Measurements from ENCODE around the gene RFX8. TPM values are rescaled to one million over a fixed set of nuclear protein-coding genes. Genes with fewer than 3 reads are reported as not detected.

RFX8 gene
- total and polyA plus RNA-seq, 10 of the 15 experiments (the other 5 are each of a cell fraction or from before 2014, with no cell fraction given), result 0.19 TPM; not detected in 9

DNA sequence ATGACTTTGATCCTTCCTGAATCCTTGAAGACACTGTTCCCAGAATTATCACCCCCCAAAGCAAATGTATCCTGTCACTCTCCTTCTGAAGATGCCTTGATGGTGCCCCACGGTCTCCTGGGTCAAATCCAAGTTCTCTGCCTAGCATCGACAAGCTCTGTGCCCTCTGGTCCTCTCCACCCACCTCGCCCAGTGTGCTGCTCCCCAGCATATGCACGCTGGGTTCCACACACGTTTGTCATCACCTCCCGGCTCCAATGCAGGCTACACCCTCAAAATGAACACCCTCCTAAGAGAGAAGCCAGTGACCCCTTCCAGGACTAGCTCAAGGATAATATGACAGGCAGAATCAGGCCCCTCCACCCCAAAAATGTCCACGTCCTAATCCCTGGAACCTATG is 48.1 kb downstream of the RFX8 start:
- ATAC-seq, result no peak
- 5% methylated on average over 7 of the region's 7 CpGs for WGBS (ENCODE audit: insufficient coverage, insufficient replicate concordance, low lambda C conversion rate, missing lambda C conversion rate)
- H3K27ac ChIP-seq (ENCODE audit: control insufficient read depth, insufficient read depth), result no peak overlapping the region
- H3K4me1 ChIP-seq (ENCODE audit: control insufficient read depth, insufficient read depth, low read length), result no peaks in the 10 kb centered on the region
- no peak overlapping the region for H3K9ac ChIP-seq (ENCODE audit: control insufficient read depth, insufficient read depth, low read length)
- ChIA-PET CTCF (no interaction called here), RAD21 (ENCODE audit: unreplicated experiment) (no interaction called here), SMC1A (ENCODE audit: uncharacterized antibody, unreplicated experiment) (interaction anchor here (1.2 kb wide), 1 partner anchor 400 kb away, joined by 3 read pairs; no protein-coding TSS in a partner anchor), POLR2A (no interaction called here)
- no peaks in the 10 kb centered on the region for H4K20me1 ChIP-seq (ENCODE audit: control insufficient read depth, insufficient read depth)
- H3K4me2 ChIP-seq (ENCODE audit: control insufficient read depth, insufficient read depth), result no peak overlapping the region
- BruUV-seq (replicated peaks), result no TSS peak
- no peak for FAIRE-seq
- TF ChIP-seq, protein P1, sequence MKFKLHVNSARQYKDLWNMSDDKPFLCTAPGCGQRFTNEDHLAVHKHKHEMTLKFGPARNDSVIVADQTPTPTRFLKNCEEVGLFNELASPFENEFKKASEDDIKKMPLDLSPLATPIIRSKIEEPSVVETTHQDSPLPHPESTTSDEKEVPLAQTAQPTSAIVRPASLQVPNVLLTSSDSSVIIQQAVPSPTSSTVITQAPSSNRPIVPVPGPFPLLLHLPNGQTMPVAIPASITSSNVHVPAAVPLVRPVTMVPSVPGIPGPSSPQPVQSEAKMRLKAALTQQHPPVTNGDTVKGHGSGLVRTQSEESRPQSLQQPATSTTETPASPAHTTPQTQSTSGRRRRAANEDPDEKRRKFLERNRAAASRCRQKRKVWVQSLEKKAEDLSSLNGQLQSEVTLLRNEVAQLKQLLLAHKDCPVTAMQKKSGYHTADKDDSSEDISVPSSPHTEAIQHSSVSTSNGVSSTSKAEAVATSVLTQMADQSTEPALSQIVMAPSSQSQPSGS (IDR thresholded peaks at IDR 0.05; ENCODE audit: low read length), result no peak
- no peak for TF ChIP-seq BACH1 (IDR thresholded peaks at IDR 0.05; ENCODE audit: borderline replicate concordance)
- no peak for TF ChIP-seq MYC (IDR thresholded peaks at IDR 0.05; ENCODE audit: insufficient read depth, insufficient read length, insufficient replicate concordance, low read length, severe bottlenecking)
- no peak for TF ChIP-seq BCL3 (IDR thresholded peaks at IDR 0.05; ENCODE audit: borderline replicate concordance, insufficient read depth, low read depth, low read length, poor library complexity, severe bottlenecking)
- TF ChIP-seq POU2F2 (IDR thresholded peaks at IDR 0.05; ENCODE audit: borderline replicate concordance, low read depth, low read length), result no peak
- TF ChIP-seq HCFC1 (IDR thresholded peaks at IDR 0.05; ENCODE audit: low read length), result no peak
- TF ChIP-seq YY1 (IDR thresholded peaks at IDR 0.05; ENCODE audit: low read depth, low read length), result no peak
- no peak for TF ChIP-seq RCOR1 (conservative IDR thresholded peaks at IDR 0.05; ENCODE audit: low read depth, low read length)
- TF ChIP-seq TCF7 (IDR thresholded peaks at IDR 0.05; ENCODE audit: borderline replicate concordance), result no peak
- no peak for TF ChIP-seq NR2C2 (IDR thresholded peaks at IDR 0.05; ENCODE audit: borderline replicate concordance, control insufficient read depth, insufficient read length, low read depth)
- no peaks in the 10 kb centered on the region for H3K79me2 ChIP-seq (ENCODE audit: control insufficient read depth, insufficient read depth, low read length)
- H3K9me3 ChIP-seq (replicated peaks; ENCODE audit: control insufficient read depth, insufficient read depth, low read length), result no peaks in the 10 kb centered on the region
- H2AFZ ChIP-seq (ENCODE audit: control insufficient read depth, low read depth, low read length), result no peak overlapping the region
- H3K27me3 ChIP-seq (replicated peaks in 1 of 2; ENCODE audit: control insufficient read depth in 2 of 2, insufficient read depth in 2 of 2, low read length in 1 of 2), result no peaks in the 10 kb centered on the region; a peak in 2 of 4 replicates
- in situ Hi-C loops (cut with MboI) (no loop called here), intact Hi-C loops (cut with micrococcal nuclease; ENCODE audit: unreplicated experiment) (no loop called here)
- H3K36me3 ChIP-seq (ENCODE audit: control insufficient read depth in 2 of 2, insufficient read depth in 2 of 2, low read length in 1 of 2), result no peaks in the 10 kb centered on the region
- no peak overlapping the region for H3K4me3 ChIP-seq
- DNase-seq (ENCODE audit: low read depth, low spot score), result no peak

Data from GM12878 (cell line).